Breast epithelium (tissue), 4 donors: ENCODE data around the gene ASF1A. TPM values are rescaled to one million over a fixed set of nuclear protein-coding genes. Genes with fewer than 3 reads are reported as not detected.

Source experiments
- DNase-seq, 2 donors: peaks; one replicate each; pipeline ENCODE4 v3.0.0-alpha.2; 2019; ENCODE audit warnings: low spot score in 2 of 2
- H3K27ac ChIP-seq, 2 donors: fragments of 200-600 bp; sonication (generic) in 1 of 2; one replicate each; pipeline ENCODE4 v1.5.1; 2016 to 2019; ENCODE audit warnings: mild to moderate bottlenecking in 1 of 2
- H3K27me3 ChIP-seq, 2 donors: fragments of 200-600 bp; sonication (generic) in 1 of 2; one replicate each; pipeline versions ENCODE4 v1.5.1 to v1.6.0; 2017 to 2019; ENCODE audit warnings: control low read depth in 1 of 2, mild to moderate bottlenecking in 1 of 2
- H3K36me3 ChIP-seq: fragments of 200-600 bp; one replicate; pipeline ENCODE4 v1.5.1; 2019
- H3K4me1 ChIP-seq, 2 donors: fragments of 200-600 bp; sonication (generic); one replicate each; pipeline ENCODE4 v1.5.1; 2016 to 2019; ENCODE audit warnings: control low read depth in 1 of 2
- H3K4me3 ChIP-seq, 3 donors: fragments of 200-600 bp; sonication (generic); 1 replicate in 2 of 3; 2 replicates in 1 of 3; pipeline ENCODE4 v1.5.1; 2016 to 2019; ENCODE audit warnings: mild to moderate bottlenecking in 3 of 3, moderate library complexity in 2 of 3
- H3K9me3 ChIP-seq, 2 donors: fragments of 200-600 bp; sonication (generic) in 1 of 2; one replicate each; pipeline ENCODE4 v1.5.1; 2016 to 2019; ENCODE audit warnings: control low read depth in 1 of 2
- POLR2A ChIP-seq: fragments of 450-650 bp; IDR thresholded peaks from one replicate; pipeline ENCODE4 v1.6.1; 2016; ENCODE audit warnings: antibody characterized with exemption, mild to moderate bottlenecking, moderate library complexity
- POLR2AphosphoS5 ChIP-seq, 3 donors: sonication (generic); formaldehyde crosslinking; IDR thresholded peaks; one replicate each; pipeline ENCODE4 v1.6.1; 2017; ENCODE audit warnings: antibody characterized with exemption in 3 of 3
- intact Hi-C: fragments of 100-400 bp; cut with DNase I; formaldehyde crosslinking; loops from one replicate; pipeline ENCODE4 v1.15.1; 2023; ENCODE audit warnings: low total_unique reads
- total RNA-seq, 3 donors: library from RNA; depleted of rRNA; stranded (reverse); fragments of >200 nt; gene quantifications; one replicate each; pipeline ENCODE4 v1.1.0, GENCODE V29; 2016
- TF ChIP-seq, protein P1 (sequence below), 3 donors: fragments of 450-650 bp; IDR thresholded peaks; one replicate each; pipeline ENCODE4 v1.5.1; 2016 to 2017; ENCODE audit warnings: antibody characterized with exemption in 3 of 3, mild to moderate bottlenecking in 3 of 3, moderate library complexity in 3 of 3

Gene ASF1A
- total RNA-seq, 3 donors from 2014 or later, result 8.6 to 13.2 (median 10.5) TPM

- no peak for DNase-seq
- Histone ChIP-seq H3K27ac (no peak overlapping the region), H3K36me3 (no peaks in the 10 kb centered on the region), H3K4me1 (no peaks in the 10 kb centered on the region), H3K27me3 (no peaks in the 10 kb centered on the region), H3K9me3 (no peaks in the 10 kb centered on the region), H3K4me3 (no peak overlapping the region)
- no peak for TF ChIP-seq POLR2AphosphoS5 (IDR thresholded peaks at IDR 0.05)
- intact Hi-C loops, result no loop called here
Observed at GRCh38 chr6:118921084-118921483, 27.1 kb downstream of the ASF1A start.

- intact Hi-C loops, result no loop called here
- Histone ChIP-seq H3K27me3 (no peaks in the 10 kb centered on the region), H3K27ac (no peak overlapping the region), H3K4me3 (no peak overlapping the region), H3K36me3 (no peaks in the 10 kb centered on the region), H3K9me3 (no peaks in the 10 kb centered on the region), H3K4me1 (no peaks in the 10 kb centered on the region)
- TF ChIP-seq POLR2AphosphoS5 (IDR thresholded peaks at IDR 0.05) (no peak), POLR2A (no peak)
- TF ChIP-seq, protein P1, sequence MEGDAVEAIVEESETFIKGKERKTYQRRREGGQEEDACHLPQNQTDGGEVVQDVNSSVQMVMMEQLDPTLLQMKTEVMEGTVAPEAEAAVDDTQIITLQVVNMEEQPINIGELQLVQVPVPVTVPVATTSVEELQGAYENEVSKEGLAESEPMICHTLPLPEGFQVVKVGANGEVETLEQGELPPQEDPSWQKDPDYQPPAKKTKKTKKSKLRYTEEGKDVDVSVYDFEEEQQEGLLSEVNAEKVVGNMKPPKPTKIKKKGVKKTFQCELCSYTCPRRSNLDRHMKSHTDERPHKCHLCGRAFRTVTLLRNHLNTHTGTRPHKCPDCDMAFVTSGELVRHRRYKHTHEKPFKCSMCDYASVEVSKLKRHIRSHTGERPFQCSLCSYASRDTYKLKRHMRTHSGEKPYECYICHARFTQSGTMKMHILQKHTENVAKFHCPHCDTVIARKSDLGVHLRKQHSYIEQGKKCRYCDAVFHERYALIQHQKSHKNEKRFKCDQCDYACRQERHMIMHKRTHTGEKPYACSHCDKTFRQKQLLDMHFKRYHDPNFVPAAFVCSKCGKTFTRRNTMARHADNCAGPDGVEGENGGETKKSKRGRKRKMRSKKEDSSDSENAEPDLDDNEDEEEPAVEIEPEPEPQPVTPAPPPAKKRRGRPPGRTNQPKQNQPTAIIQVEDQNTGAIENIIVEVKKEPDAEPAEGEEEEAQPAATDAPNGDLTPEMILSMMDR (IDR thresholded peaks at IDR 0.05), result no peak
- DNase-seq, result no peak
Observed at GRCh38 chr6:118923035-118923434, 29.1 kb downstream of the ASF1A start.

DNA sequence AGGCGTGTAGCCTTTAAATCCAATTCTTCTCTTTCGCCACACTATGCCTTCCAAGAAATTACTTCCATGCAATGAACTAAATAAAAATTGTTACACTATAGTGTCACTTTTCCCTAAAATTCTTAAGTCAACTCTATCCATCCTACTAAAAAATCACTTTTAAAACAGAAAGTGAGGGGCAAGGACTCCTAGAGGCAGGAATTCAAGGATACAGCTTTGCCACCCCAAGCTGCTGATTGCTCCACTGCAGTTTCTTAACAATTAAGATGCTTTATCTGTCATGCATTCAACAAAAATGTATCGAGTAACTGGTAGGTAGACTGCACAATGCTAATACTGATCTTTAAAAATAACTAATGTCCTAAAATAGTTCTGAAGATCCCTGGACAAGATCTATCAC lies 36.7 kb downstream of the ASF1A start:
- DNase-seq, result no peak
- Histone ChIP-seq H3K4me1 (peaks cover 0 to 7% of the 10 kb centered on the region in 2 donors), H3K27ac (no peak overlapping the region), H3K36me3 (no peaks in the 10 kb centered on the region), H3K9me3 (no peaks in the 10 kb centered on the region), H3K4me3 (no peak overlapping the region), H3K27me3 (no peaks in the 10 kb centered on the region)
- intact Hi-C loops, result no loop called here
- no peak for TF ChIP-seq POLR2A
- TF ChIP-seq, protein P1 (IDR thresholded peaks at IDR 0.05), result no peak
- no peak for TF ChIP-seq POLR2AphosphoS5 (IDR thresholded peaks at IDR 0.05)

GRCh38 chr6:118931436-118931835 lies 37.5 kb downstream of the ASF1A start:
- no peak for DNase-seq
- H3K4me3 ChIP-seq, result no peak overlapping the region
- no peaks in the 10 kb centered on the region for H3K36me3 ChIP-seq
- no peaks in the 10 kb centered on the region for H3K27me3 ChIP-seq
- H3K9me3 ChIP-seq, result no peaks in the 10 kb centered on the region
- no peak overlapping the region for H3K27ac ChIP-seq
- intact Hi-C loops, result no loop called here
- H3K4me1 ChIP-seq, result peaks cover 0 to 7% of the 10 kb centered on the region in 2 donors
- TF ChIP-seq, protein P1 (IDR thresholded peaks at IDR 0.05), result no peak
- TF ChIP-seq POLR2A (no peak), POLR2AphosphoS5 (IDR thresholded peaks at IDR 0.05) (no peak)

DNA sequence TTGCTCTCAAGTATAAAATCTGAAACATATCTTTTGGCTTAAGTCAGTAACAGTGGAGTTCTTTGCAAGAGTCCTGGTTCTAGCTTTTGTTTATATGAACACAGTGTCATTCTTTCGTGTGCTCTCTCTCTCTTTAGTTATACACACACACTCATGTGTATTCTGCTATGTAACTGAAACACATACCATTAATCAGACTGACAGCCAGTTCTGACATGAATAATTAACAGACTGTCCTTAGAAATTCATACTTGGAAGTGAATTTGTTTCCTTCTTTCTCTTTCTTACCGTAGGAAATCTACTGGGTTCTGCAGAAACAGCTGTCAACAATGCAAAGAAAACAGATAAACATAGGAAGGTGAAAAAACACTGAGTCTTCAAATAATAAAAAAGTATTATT lies 38.5 kb downstream of the ASF1A start:
- no peaks in the 10 kb centered on the region for H3K36me3 ChIP-seq
- H3K4me1 ChIP-seq, result peaks cover 0 to 7% of the 10 kb centered on the region in 2 donors
- H3K27ac ChIP-seq, result no peak overlapping the region
- no peak for DNase-seq
- no peaks in the 10 kb centered on the region for H3K27me3 ChIP-seq
- H3K9me3 ChIP-seq, result no peaks in the 10 kb centered on the region
- intact Hi-C loops, result no loop called here
- TF ChIP-seq, protein P1 (IDR thresholded peaks at IDR 0.05), result no peak
- no peak for TF ChIP-seq POLR2AphosphoS5 (IDR thresholded peaks at IDR 0.05)
- TF ChIP-seq POLR2A, result no peak
- no peak overlapping the region for H3K4me3 ChIP-seq
